HEK293 (cell line): ENCODE results near the gene KDSR.

Experiments
- CTCF ChIA-PET: fragments of 350-600 bp; formaldehyde crosslinking; extraction: SDS; loops from one replicate; lab custom pipeline; 2021; ENCODE audit warnings: antibody characterized with exemption; lab: Yijun Ruan, JAX
- POLR2A ChIA-PET: fragments of 300-600 bp; formaldehyde crosslinking; extraction: SDS; loops from one replicate; lab custom pipeline; 2020; ENCODE audit warnings: antibody characterized with exemption, inconsistent platforms; lab: Yijun Ruan, JAX
- H3K27ac ChIP-seq: fragments of 200-500 bp; sonication (Bioruptor generic); 2 replicates; pipeline ENCODE4 v1.5.1; 2014; ENCODE audit warnings: low read depth, low read length, control low read depth, inconsistent platforms; ENCODE audit errors: extremely low read depth
- H3K36me3 ChIP-seq, 2 experiments: fragments of 200-500 bp in 1 of 2; sonication (Bioruptor generic) in 1 of 2; 1 replicate in 1 of 2; 2 replicates in 1 of 2; pipeline ENCODE4 v1.5.1; 2014 to 2017; ENCODE audit warnings: inconsistent platforms in 2 of 2, low read length in 2 of 2; ENCODE audit not compliant: control insufficient read depth in 2 of 2, insufficient read depth in 1 of 2
- H3K4me1 ChIP-seq: fragments of 200-500 bp; sonication (Bioruptor generic); 2 replicates; pipeline ENCODE4 v1.5.1; 2014; ENCODE audit warnings: mild to moderate bottlenecking, low read length, inconsistent platforms; ENCODE audit not compliant: control insufficient read depth, insufficient read depth
- H3K4me3 ChIP-seq: 2 replicates; pipeline ENCODE4 v1.5.1; 2011; ENCODE audit warnings: low read depth, mild to moderate bottlenecking, control low read depth, low read length, moderate library complexity
- H3K9me3 ChIP-seq: fragments of 200-500 bp; sonication (Bioruptor generic); 2 replicates; pipeline ENCODE4 v1.5.1; 2014; ENCODE audit warnings: low read depth, low read length, inconsistent platforms; ENCODE audit not compliant: control insufficient read depth, insufficient read depth
- FEZF1 ChIP-seq: fragments of 450-650 bp; formaldehyde crosslinking; IDR thresholded peaks from 2 replicates; pipeline ENCODE4 v1.5.1; 2016; ENCODE audit warnings: missing biosample characterization, missing genetic modification characterization
- HOXD13 ChIP-seq: sonication (generic); formaldehyde crosslinking; IDR thresholded peaks from 2 replicates; pipeline ENCODE4 v1.8.0; 2022; ENCODE audit warnings: missing genetic modification reagents, borderline replicate concordance
- MZF1 ChIP-seq: fragments of 450-650 bp; formaldehyde crosslinking; IDR thresholded peaks from 2 replicates; pipeline ENCODE4 v1.5.1; 2017; ENCODE audit warnings: missing biosample characterization, missing genetic modification characterization, borderline replicate concordance
- OVOL3 ChIP-seq: fragments of 450-650 bp; formaldehyde crosslinking; IDR thresholded peaks from 2 replicates; pipeline ENCODE4 v1.5.1; 2016; ENCODE audit warnings: missing biosample characterization, missing genetic modification characterization
- PRDM2 ChIP-seq: fragments of 450-650 bp; formaldehyde crosslinking; IDR thresholded peaks from 2 replicates; pipeline ENCODE4 v1.5.1; 2016; ENCODE audit warnings: missing biosample characterization, missing genetic modification characterization, borderline replicate concordance
- PRDM6 ChIP-seq: fragments of 450-650 bp; formaldehyde crosslinking; IDR thresholded peaks from 2 replicates; pipeline ENCODE4 v1.5.1; 2017; ENCODE audit warnings: missing biosample characterization, missing genetic modification characterization
- SALL2 ChIP-seq: fragments of 450-650 bp; formaldehyde crosslinking; IDR thresholded peaks from 2 replicates; pipeline ENCODE4 v1.5.0; 2017; ENCODE audit warnings: missing biosample characterization, mild to moderate bottlenecking, missing genetic modification characterization, borderline replicate concordance
- SCRT1 ChIP-seq: fragments of 450-650 bp; formaldehyde crosslinking; IDR thresholded peaks from 2 replicates; pipeline ENCODE4 v1.5.1; 2016; ENCODE audit warnings: missing biosample characterization, missing genetic modification characterization, borderline replicate concordance
- SCRT2 ChIP-seq: fragments of 450-650 bp; formaldehyde crosslinking; IDR thresholded peaks from 2 replicates; pipeline ENCODE4 v1.5.1; 2016; ENCODE audit warnings: missing biosample characterization, missing genetic modification characterization
- SP7 ChIP-seq: fragments of 450-650 bp; formaldehyde crosslinking; IDR thresholded peaks from 2 replicates; pipeline ENCODE4 v1.5.1; 2016; ENCODE audit warnings: missing biosample characterization, missing genetic modification characterization
- TRIM28 ChIP-seq: IDR thresholded peaks from 2 replicates; pipeline ENCODE4 v1.6.1; 2011; ENCODE audit warnings: low read length, control low read depth, borderline replicate concordance
- ZNF132 ChIP-seq: fragments of 450-650 bp; formaldehyde crosslinking; IDR thresholded peaks from 2 replicates; pipeline ENCODE4 v1.5.1; 2017; ENCODE audit warnings: missing biosample characterization, missing genetic modification characterization, borderline replicate concordance
- ZNF148 ChIP-seq: fragments of 450-650 bp; formaldehyde crosslinking; IDR thresholded peaks from 2 replicates; pipeline ENCODE4 v1.5.0; 2017; ENCODE audit warnings: missing biosample characterization, missing genetic modification characterization, borderline replicate concordance
- ZNF211 ChIP-seq: fragments of 450-650 bp; formaldehyde crosslinking; IDR thresholded peaks from 2 replicates; pipeline ENCODE4 v1.5.1; 2016; ENCODE audit warnings: low read depth, missing biosample characterization, missing genetic modification characterization
- ZNF248 ChIP-seq: fragments of 450-650 bp; formaldehyde crosslinking; IDR thresholded peaks from 2 replicates; pipeline ENCODE4 v1.5.1; 2017; ENCODE audit warnings: missing biosample characterization, missing genetic modification characterization
- ZNF280C ChIP-seq: fragments of 450-650 bp; formaldehyde crosslinking; IDR thresholded peaks from 2 replicates; pipeline ENCODE4 v1.5.1; 2016; ENCODE audit warnings: missing biosample characterization, missing genetic modification characterization
- ZNF366 ChIP-seq: fragments of 450-650 bp; formaldehyde crosslinking; conservative IDR thresholded peaks from 2 replicates; pipeline ENCODE4 v1.5.1; 2016; ENCODE audit warnings: missing biosample characterization, missing genetic modification characterization
- ZNF433 ChIP-seq: fragments of 450-650 bp; formaldehyde crosslinking; IDR thresholded peaks from 2 replicates; pipeline ENCODE4 v1.5.1; 2016; ENCODE audit warnings: missing biosample characterization, missing genetic modification characterization, low read depth
- ZNF555 ChIP-seq: fragments of 450-650 bp; formaldehyde crosslinking; conservative IDR thresholded peaks from 2 replicates; pipeline ENCODE4 v1.5.1; 2017; ENCODE audit warnings: missing biosample characterization, mild to moderate bottlenecking, missing genetic modification characterization, inconsistent platforms
- ZNF624 ChIP-seq: fragments of 450-650 bp; formaldehyde crosslinking; IDR thresholded peaks from 2 replicates; pipeline ENCODE4 v1.5.1; 2017; ENCODE audit warnings: missing biosample characterization, missing genetic modification characterization
- ZNF692 ChIP-seq: fragments of 450-650 bp; formaldehyde crosslinking; IDR thresholded peaks from 2 replicates; pipeline ENCODE4 v1.5.1; 2016; ENCODE audit warnings: missing biosample characterization, missing genetic modification characterization

Gene KDSR

GRCh38 chr18:63412953-63413352 lies 45.9 kb upstream of the KDSR start:
- TF ChIP-seq ZNF280C (tag by site-specific recombination) = no peak
- no peak for TF ChIP-seq OVOL3
- TF ChIP-seq ZNF433 = no peak
- TF ChIP-seq ZNF211 (tag by site-specific recombination) = no peak
- no peak for TF ChIP-seq ZNF555 (tag by site-specific recombination)
- no peak for TF ChIP-seq ZNF148 (tag by site-specific recombination)
- no peak for TF ChIP-seq ZNF624 (tag by site-specific recombination)
- TF ChIP-seq PRDM2 = no peak
- TF ChIP-seq MZF1 = no peak
- no peak for TF ChIP-seq ZNF248 (tag by site-specific recombination)
- TF ChIP-seq, all 188 proteins: peak for 0
- H3K36me3 ChIP-seq = peaks cover 33 to 64% of the 10 kb centered on the region in 2 experiments
- H3K9me3 ChIP-seq = no peaks in the 10 kb centered on the region
- H3K4me3 ChIP-seq = no peak overlapping the region
- H3K4me1 ChIP-seq = no peaks in the 10 kb centered on the region
- ChIA-PET CTCF (interaction anchor here (0.7 kb wide), 1 partner anchor 50 kb away, joined by 3 read pairs; no protein-coding TSS in a partner anchor), POLR2A (interaction anchor here (1.6 kb wide), 1 partner anchor 9 kb away, joined by 4 read pairs; the partner anchor contains the start of gene VPS4B)
- no peak overlapping the region for H3K27ac ChIP-seq

GRCh38 chr18:63410792-63411191 lies 43.8 kb upstream of the KDSR start:
- ChIA-PET CTCF (interaction anchor here (0.7 to 1.7 kb wide), 5 partner anchors 11 to 101 kb away, joined by 3 to 5 read pairs (median 4); partner anchors contain the start of gene VPS4B), POLR2A (interaction anchor here (0.6 to 2.1 kb wide), 4 partner anchors 11 to 58 kb away, joined by 3 to 14 read pairs (median 3); partner anchors contain the start of gene VPS4B)
- H3K4me3 ChIP-seq = no peak overlapping the region
- no peaks in the 10 kb centered on the region for H3K4me1 ChIP-seq
- H3K9me3 ChIP-seq = no peaks in the 10 kb centered on the region
- peaks cover 41 to 60% of the 10 kb centered on the region in 2 experiments for H3K36me3 ChIP-seq
- no peak overlapping the region for H3K27ac ChIP-seq
- TF ChIP-seq PRDM6 (peak; percentile 59), HOXD13 (CRISPR knock-in tag) (no peak), ZNF692 (0 out of 2 replicates have a peak, but pooled peaks have one; percentile 19), SP7 (tag by site-specific recombination) (0 out of 2 replicates have a peak, but pooled peaks have one; percentile 20), SCRT2 (tag by site-specific recombination) (peak; percentile 91), SCRT1 (tag by site-specific recombination) (peak; percentile 50; the same call in 1 of the 2 replicates), TRIM28 (no peak), ZNF366 (tag by site-specific recombination) (peak; percentile 52; the same call in 1 of the 2 replicates), ZNF132 (tag by site-specific recombination) (no peak), SALL2 (no peak), FEZF1 (tag by site-specific recombination) (peak; percentile 62; the same call in 1 of the 2 replicates)
